OCI-LY7 (cell line): ENCODE measurements around the gene KCNMA1. TPM values are rescaled to one million over a fixed set of nuclear protein-coding genes. Genes with fewer than 3 reads are reported as not detected.

Experiments
- BruUV-seq: library from RNA; stranded (reverse); fragments of 400-500 nt; replicated peaks from 2 replicates; lab custom pipeline; 2021; lab: Mats Ljungman, UMichigan
- CTCF ChIA-PET: fragments of 300-600 bp; sonication (Branson Sonifier 250); formaldehyde crosslinking; loops from one replicate; lab custom pipeline; 2022; ENCODE audit warnings: antibody characterized with exemption; ENCODE audit not compliant: unreplicated experiment; lab: Charles Lee
- POLR2A ChIA-PET: fragments of 300-600 bp; sonication (Branson Sonifier 250); formaldehyde crosslinking; loops from one replicate; lab custom pipeline; 2022; ENCODE audit warnings: antibody characterized with exemption; lab: Charles Lee
- DNase-seq: peaks from one replicate; pipeline ENCODE4 v3.0.0-alpha.2; 2015; ENCODE audit warnings: low spot score
- H2AFZ ChIP-seq: fragments of 200-600 bp; sonication (generic), shearing (Covaris generic); 2 replicates; pipeline ENCODE4 v1.6.1; 2014; ENCODE audit warnings: mild to moderate bottlenecking, antibody characterized with exemption, low read length, moderate library complexity
- H3K27ac ChIP-seq: fragments of 200-600 bp; sonication (generic); 2 replicates; pipeline ENCODE4 v1.5.1; 2014; ENCODE audit warnings: mixed run types, low read depth, mild to moderate bottlenecking, moderate library complexity, low read length, inconsistent platforms; ENCODE audit not compliant: poor library complexity, severe bottlenecking
- H3K36me3 ChIP-seq: fragments of 200-600 bp; sonication (generic); 2 replicates; pipeline ENCODE4 v1.6.1; 2014; ENCODE audit warnings: mild to moderate bottlenecking, antibody characterized with exemption, low read length, moderate library complexity, mixed read lengths; ENCODE audit not compliant: insufficient read depth
- H3K4me1 ChIP-seq: fragments of 200-600 bp; sonication (generic); 2 replicates; pipeline ENCODE4 v1.5.1; 2014; ENCODE audit warnings: mild to moderate bottlenecking, low read length; ENCODE audit not compliant: insufficient read depth, poor library complexity, severe bottlenecking
- H3K4me2 ChIP-seq: fragments of 200-600 bp; sonication (generic); 2 replicates; pipeline ENCODE4 v1.6.1; 2014; ENCODE audit warnings: mild to moderate bottlenecking, low read length
- H3K4me3 ChIP-seq: fragments of 200-600 bp; sonication (generic); 2 replicates; pipeline ENCODE4 v1.5.1; 2014; ENCODE audit warnings: mild to moderate bottlenecking, low read depth, low read length; ENCODE audit not compliant: poor library complexity, severe bottlenecking
- H3K79me2 ChIP-seq: fragments of 200-600 bp; sonication (generic); 2 replicates; pipeline ENCODE4 v1.6.1; 2016; ENCODE audit warnings: low read depth, mild to moderate bottlenecking, low read length, moderate library complexity, mixed read lengths; ENCODE audit not compliant: insufficient read depth
- H3K9me2 ChIP-seq: fragments of 200-600 bp; sonication (generic); 2 replicates; pipeline ENCODE4 v1.6.1; 2016; ENCODE audit warnings: mild to moderate bottlenecking, low read length, mixed read lengths; ENCODE audit not compliant: insufficient read depth
- H3K9me3 ChIP-seq: fragments of 200-600 bp; sonication (generic); 2 replicates; pipeline ENCODE4 v1.6.1; 2014; ENCODE audit warnings: mild to moderate bottlenecking, mixed run types, low read length, mixed read lengths
- H4K20me1 ChIP-seq: fragments of 200-600 bp; sonication (generic); 2 replicates; pipeline ENCODE4 v1.6.1; 2014; ENCODE audit warnings: mild to moderate bottlenecking, antibody characterized with exemption, low read length, moderate library complexity, mixed read lengths; ENCODE audit not compliant: insufficient read depth
- EZH2phosphoT487 ChIP-seq: fragments of 200-600 bp; sonication (generic); IDR thresholded peaks from 2 replicates; pipeline ENCODE4 v1.6.1; 2018; ENCODE audit warnings: low read depth, borderline replicate concordance, mild to moderate bottlenecking, mixed run types, antibody characterized with exemption, low read length, moderate library complexity, mixed read lengths
- intact Hi-C: fragments of 100-400 bp; cut with micrococcal nuclease; formaldehyde crosslinking; loops from one replicate; pipeline ENCODE4 v1.10.0; 2022; ENCODE audit not compliant: unreplicated experiment
- total RNA-seq, 2 experiments: library from RNA; depleted of rRNA in 1 of 2; stranded (reverse); fragments of >200 nt in 1 of 2; shearing (Covaris generic) in 1 of 2; gene quantifications; 2 replicates each; pipeline ENCODE4 v1.2.3, GENCODE V29; 2014 to 2022
- TF ChIP-seq, protein P1 (sequence below): fragments of 200-600 bp; sonication (generic); conservative IDR thresholded peaks from 2 replicates; pipeline ENCODE4 v1.5.1; 2014; ENCODE audit warnings: mild to moderate bottlenecking, antibody characterized with exemption, low read length, moderate library complexity, mixed read lengths

KCNMA1 gene
- total RNA-seq, 2 experiments from 2014 or later = not detected

- Histone ChIP-seq H3K9me3 (no peaks in the 10 kb centered on the region), H3K4me1 (no peaks in the 10 kb centered on the region), H3K79me2 (no peaks in the 10 kb centered on the region), H3K9me2 (no peaks in the 10 kb centered on the region), H3K4me2 (no peak overlapping the region), H3K27ac (no peak overlapping the region), H2AFZ (no peak overlapping the region), H3K4me3 (no peak overlapping the region), H4K20me1 (no peaks in the 10 kb centered on the region), H3K36me3 (no peaks in the 10 kb centered on the region)
- ChIA-PET POLR2A (no interaction called here), CTCF (no interaction called here)
- BruUV-seq = no TSS peak
- no peak for DNase-seq
- TF ChIP-seq, protein P1, sequence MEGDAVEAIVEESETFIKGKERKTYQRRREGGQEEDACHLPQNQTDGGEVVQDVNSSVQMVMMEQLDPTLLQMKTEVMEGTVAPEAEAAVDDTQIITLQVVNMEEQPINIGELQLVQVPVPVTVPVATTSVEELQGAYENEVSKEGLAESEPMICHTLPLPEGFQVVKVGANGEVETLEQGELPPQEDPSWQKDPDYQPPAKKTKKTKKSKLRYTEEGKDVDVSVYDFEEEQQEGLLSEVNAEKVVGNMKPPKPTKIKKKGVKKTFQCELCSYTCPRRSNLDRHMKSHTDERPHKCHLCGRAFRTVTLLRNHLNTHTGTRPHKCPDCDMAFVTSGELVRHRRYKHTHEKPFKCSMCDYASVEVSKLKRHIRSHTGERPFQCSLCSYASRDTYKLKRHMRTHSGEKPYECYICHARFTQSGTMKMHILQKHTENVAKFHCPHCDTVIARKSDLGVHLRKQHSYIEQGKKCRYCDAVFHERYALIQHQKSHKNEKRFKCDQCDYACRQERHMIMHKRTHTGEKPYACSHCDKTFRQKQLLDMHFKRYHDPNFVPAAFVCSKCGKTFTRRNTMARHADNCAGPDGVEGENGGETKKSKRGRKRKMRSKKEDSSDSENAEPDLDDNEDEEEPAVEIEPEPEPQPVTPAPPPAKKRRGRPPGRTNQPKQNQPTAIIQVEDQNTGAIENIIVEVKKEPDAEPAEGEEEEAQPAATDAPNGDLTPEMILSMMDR = no peak
- no peak for TF ChIP-seq EZH2phosphoT487
- intact Hi-C loops = no loop called here
Observed at GRCh38 chr10:76973091-76974016, 664.3 kb downstream of the KCNMA1 start.

DNA sequence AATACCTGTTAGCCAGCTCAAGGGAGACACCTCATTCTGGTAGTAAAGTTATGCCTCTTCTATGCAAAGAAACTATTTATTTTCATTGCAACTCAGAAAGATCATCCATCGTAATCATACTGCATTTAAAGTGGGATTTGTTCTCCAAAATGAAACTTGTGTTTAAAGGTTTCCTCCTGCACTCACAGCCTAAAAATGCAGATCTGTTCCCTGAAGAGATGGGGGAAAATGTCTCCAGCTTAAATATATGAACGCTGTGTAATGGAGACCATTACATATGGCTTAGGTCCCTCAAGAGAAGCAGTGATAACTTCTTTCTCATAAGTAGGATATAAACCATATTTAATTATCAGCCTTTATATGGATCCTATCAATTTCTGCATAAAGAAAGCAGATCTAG, 665.1 kb downstream of the KCNMA1 start:
- no TSS peak for BruUV-seq
- TF ChIP-seq, protein P1 = no peak
- no peak for TF ChIP-seq EZH2phosphoT487
- Histone ChIP-seq H3K4me1 (no peaks in the 10 kb centered on the region), H3K4me2 (no peak overlapping the region), H2AFZ (no peak overlapping the region), H3K79me2 (no peaks in the 10 kb centered on the region), H3K4me3 (no peak overlapping the region), H4K20me1 (no peaks in the 10 kb centered on the region), H3K9me3 (no peaks in the 10 kb centered on the region), H3K9me2 (no peaks in the 10 kb centered on the region), H3K27ac (no peak overlapping the region), H3K36me3 (no peaks in the 10 kb centered on the region)
- no peak for DNase-seq
- CTCF ChIA-PET = no interaction called here
- intact Hi-C loops = no loop called here
- POLR2A ChIA-PET = no interaction called here

DNA sequence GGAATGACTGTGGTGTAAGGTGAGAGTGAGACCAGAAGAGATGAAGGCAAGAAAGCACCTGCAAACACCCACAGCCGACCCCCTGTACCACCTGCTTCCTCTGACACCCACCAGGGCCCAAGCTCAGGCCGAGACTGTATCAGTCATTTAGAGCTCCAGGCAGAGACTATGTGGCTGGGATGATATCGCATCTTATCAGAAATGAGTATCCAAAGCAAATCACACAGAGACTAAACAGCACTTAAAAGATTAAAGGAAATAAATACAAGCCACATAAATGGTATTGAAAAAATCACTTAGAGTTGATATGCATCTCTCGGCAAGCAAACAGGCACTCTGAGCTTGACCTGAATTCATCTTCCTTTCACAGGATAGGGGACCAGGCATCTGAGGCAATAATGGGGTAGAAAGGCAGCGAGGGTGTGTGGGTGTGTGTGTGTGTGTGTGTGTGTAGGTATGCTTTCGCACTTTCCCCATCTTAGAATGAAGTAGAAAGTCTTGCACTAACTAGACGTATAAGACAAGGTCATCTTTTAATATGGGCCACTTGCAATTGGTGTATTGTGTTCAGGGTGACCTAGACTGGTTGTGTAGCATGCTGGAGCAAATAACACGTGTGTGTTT, 665.9 kb downstream of the KCNMA1 start:
- H4K20me1 ChIP-seq = no peaks in the 10 kb centered on the region
- CTCF ChIA-PET = no interaction called here
- H3K4me2 ChIP-seq = no peak overlapping the region
- H3K9me3 ChIP-seq = no peaks in the 10 kb centered on the region
- no peaks in the 10 kb centered on the region for H3K4me1 ChIP-seq
- H3K9me2 ChIP-seq = no peaks in the 10 kb centered on the region
- no peaks in the 10 kb centered on the region for H3K36me3 ChIP-seq
- no peak overlapping the region for H2AFZ ChIP-seq
- H3K4me3 ChIP-seq = no peak overlapping the region
- no TSS peak for BruUV-seq
- DNase-seq = no peak
- no peaks in the 10 kb centered on the region for H3K79me2 ChIP-seq
- POLR2A ChIA-PET = no interaction called here
- intact Hi-C loops = no loop called here
- H3K27ac ChIP-seq = no peak overlapping the region
- no peak for TF ChIP-seq EZH2phosphoT487
- TF ChIP-seq, protein P1 = no peak
